Measurements from ENCODE around the gene STX17.

DNA sequence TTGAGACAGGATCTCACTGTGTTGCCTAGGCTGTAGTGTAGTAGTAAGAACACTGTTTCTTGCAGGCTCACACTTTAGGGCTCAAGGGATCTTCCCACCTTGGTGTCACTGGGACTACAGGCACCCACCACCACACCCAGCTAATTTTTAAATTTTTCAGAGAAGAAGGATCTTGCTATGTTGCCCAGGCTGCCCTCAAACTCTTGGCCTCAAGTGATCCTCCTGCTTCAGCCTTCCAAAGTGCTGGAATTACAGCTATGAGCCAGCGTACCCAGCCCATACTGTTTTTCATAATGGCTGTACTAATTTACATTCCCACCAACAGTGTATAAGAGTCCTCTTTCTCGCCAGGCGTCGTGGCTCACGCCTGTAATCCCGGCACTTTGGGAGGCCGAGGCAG is 5.1 kb downstream of the STX17 start:
- TF ChIP-seq, protein P1, sequence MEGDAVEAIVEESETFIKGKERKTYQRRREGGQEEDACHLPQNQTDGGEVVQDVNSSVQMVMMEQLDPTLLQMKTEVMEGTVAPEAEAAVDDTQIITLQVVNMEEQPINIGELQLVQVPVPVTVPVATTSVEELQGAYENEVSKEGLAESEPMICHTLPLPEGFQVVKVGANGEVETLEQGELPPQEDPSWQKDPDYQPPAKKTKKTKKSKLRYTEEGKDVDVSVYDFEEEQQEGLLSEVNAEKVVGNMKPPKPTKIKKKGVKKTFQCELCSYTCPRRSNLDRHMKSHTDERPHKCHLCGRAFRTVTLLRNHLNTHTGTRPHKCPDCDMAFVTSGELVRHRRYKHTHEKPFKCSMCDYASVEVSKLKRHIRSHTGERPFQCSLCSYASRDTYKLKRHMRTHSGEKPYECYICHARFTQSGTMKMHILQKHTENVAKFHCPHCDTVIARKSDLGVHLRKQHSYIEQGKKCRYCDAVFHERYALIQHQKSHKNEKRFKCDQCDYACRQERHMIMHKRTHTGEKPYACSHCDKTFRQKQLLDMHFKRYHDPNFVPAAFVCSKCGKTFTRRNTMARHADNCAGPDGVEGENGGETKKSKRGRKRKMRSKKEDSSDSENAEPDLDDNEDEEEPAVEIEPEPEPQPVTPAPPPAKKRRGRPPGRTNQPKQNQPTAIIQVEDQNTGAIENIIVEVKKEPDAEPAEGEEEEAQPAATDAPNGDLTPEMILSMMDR (IDR thresholded peaks at IDR 0.05) = no peak
- no peak for TF ChIP-seq POLR2A (IDR thresholded peaks at IDR 0.05; ENCODE audit: low read length)
- TF ChIP-seq SMC3 (IDR thresholded peaks at IDR 0.05) = no peak
- TF ChIP-seq JUN (IDR thresholded peaks at IDR 0.05) = no peak
- TF ChIP-seq KDM1A (IDR thresholded peaks at IDR 0.05; ENCODE audit: low read depth) = no peak
- no peak for TF ChIP-seq EP300 (IDR thresholded peaks at IDR 0.05)
